Naive thymus-derived CD4-positive, alpha-beta T cell (primary cell): ENCODE results near the gene CCDC149. TPM values are rescaled to one million over a fixed set of nuclear protein-coding genes. Genes with fewer than 3 reads are reported as not detected.

Source experiments
- ATAC-seq: fragments of 150-1000 bp; cut with Tn5 transposase; 2 replicates; pipeline ENCODE4 v1.10.0; 2021; ENCODE audit warnings: mild to moderate bottlenecking, moderate library complexity
- CTCF ChIA-PET: fragments of 350-600 bp; sonication (Branson Sonifier 250); formaldehyde crosslinking; loops from one replicate; lab custom pipeline; 2021; ENCODE audit warnings: antibody characterized with exemption; lab: Charles Lee
- POLR2A ChIA-PET: fragments of 350-600 bp; sonication (Branson Sonifier 250); formaldehyde crosslinking; loops from one replicate; lab custom pipeline; 2021; ENCODE audit warnings: antibody characterized with exemption, inconsistent platforms; lab: Charles Lee
- DNase-seq, 9 donors: peaks; one replicate each; pipeline versions ENCODE4 v3.0.0 to v3.0.0-alpha.2; 2020 to 2022; ENCODE audit warnings: mixed read lengths in 1 of 9
- H3K27ac ChIP-seq: one replicate; pipeline ENCODE4 v1.7.0; 2013; ENCODE audit warnings: mild to moderate bottlenecking, low read depth, low read length, moderate library complexity
- H3K27me3 ChIP-seq, 2 donors: one replicate each; pipeline ENCODE4 v1.7.0; 2013; ENCODE audit warnings: low read length in 2 of 2, mild to moderate bottlenecking in 2 of 2, moderate library complexity in 2 of 2; ENCODE audit not compliant: control insufficient read depth in 2 of 2, insufficient read depth in 2 of 2
- H3K36me3 ChIP-seq, 3 experiments: 1 replicate in 2 of 3; 2 replicates in 1 of 3; pipeline ENCODE4 v1.7.0; 2013; ENCODE audit warnings: low read length in 3 of 3, mild to moderate bottlenecking in 3 of 3, moderate library complexity in 1 of 3; ENCODE audit not compliant: insufficient read depth in 3 of 3, control insufficient read depth in 2 of 3
- H3K4me1 ChIP-seq, 2 donors: one replicate each; pipeline ENCODE4 v1.7.0; 2013; ENCODE audit warnings: low read length in 2 of 2, mild to moderate bottlenecking in 2 of 2, moderate library complexity in 1 of 2; ENCODE audit not compliant: control insufficient read depth in 2 of 2, insufficient read depth in 2 of 2
- H3K4me3 ChIP-seq: 2 replicates; pipeline ENCODE4 v1.7.0; 2013; ENCODE audit warnings: mild to moderate bottlenecking, low read length
- H3K9me3 ChIP-seq, 3 experiments: 1 replicate in 2 of 3; 2 replicates in 1 of 3; pipeline ENCODE4 v1.7.0; 2013; ENCODE audit warnings: low read length in 3 of 3; ENCODE audit not compliant: control insufficient read depth in 2 of 3
- H3K27ac Mint-ChIP-seq, 9 donors: one replicate each; pipeline ENCODE4 v1.8.0; 2020 to 2022; ENCODE audit warnings: mixed read lengths in 9 of 9, mild to moderate bottlenecking in 8 of 9, moderate library complexity in 5 of 9, inconsistent platforms in 2 of 9
- H3K27me3 Mint-ChIP-seq, 5 donors: one replicate each; pipeline ENCODE4 v1.8.0; 2021 to 2022; ENCODE audit warnings: mixed read lengths in 5 of 5, mild to moderate bottlenecking in 1 of 5
- H3K36me3 Mint-ChIP-seq, 5 donors: one replicate each; pipeline ENCODE4 v1.8.0; 2020 to 2022; ENCODE audit warnings: mixed read lengths in 5 of 5, mild to moderate bottlenecking in 3 of 5, inconsistent platforms in 1 of 5
- H3K4me1 Mint-ChIP-seq, 7 donors: one replicate each; pipeline ENCODE4 v1.8.0; 2020 to 2022; ENCODE audit warnings: mixed read lengths in 7 of 7, mild to moderate bottlenecking in 3 of 7, inconsistent platforms in 1 of 7
- H3K4me3 Mint-ChIP-seq, 10 donors: one replicate each; pipeline ENCODE4 v1.8.0; 2020 to 2022; ENCODE audit warnings: mild to moderate bottlenecking in 10 of 10, mixed read lengths in 10 of 10, moderate library complexity in 6 of 10, inconsistent platforms in 2 of 10
- H3K9me3 Mint-ChIP-seq, 11 donors: one replicate each; pipeline ENCODE4 v1.8.0; 2020 to 2022; ENCODE audit warnings: mixed read lengths in 11 of 11, mild to moderate bottlenecking in 4 of 11, inconsistent platforms in 1 of 11, moderate library complexity in 1 of 11
- intact Hi-C, 2 donors: fragments of 100-400 bp; cut with micrococcal nuclease; formaldehyde crosslinking; loops; one replicate each; pipeline ENCODE4 v1.15.1; 2023
- polyA plus RNA-seq, 2 donors: library from polyadenylated mRNA; unstranded; fragments of 300-500 nt; fragmentation: Illumina TruSeq; gene quantifications; one replicate each; pipeline ENCODE4 v1.2.3, GENCODE V29; 2021
- total RNA-seq, 6 experiments: library from RNA in 5 of 6; stranded (reverse) in 5 of 6; gene quantifications; 1 replicate in 5 of 6; 2 replicates in 1 of 6; pipeline ENCODE4 v1.2.3 and lab custom pipeline; 2021 to 2026

Gene CCDC149
- total and polyA plus RNA-seq, 7 experiments from 2014 or later, result 0.19 to 6.7 (median 0.36) TPM; not detected in 3

- intact Hi-C loops, result no loop called here
- Histone ChIP-seq H3K4me1 (no peaks in the 10 kb centered on the region), H3K27ac (no peak overlapping the region), H3K4me3 (no peak overlapping the region), H3K27me3 (no peaks in the 10 kb centered on the region), H3K36me3 (no peaks in the 10 kb centered on the region), H3K9me3 (peaks cover 0 to 4% (median 0%) of the 10 kb centered on the region in 3 experiments)
- H3K27ac Mint-ChIP-seq, result no peak overlapping the region
- H3K27me3 Mint-ChIP-seq, result peaks cover 0 to 35% (median 16%) of the 10 kb centered on the region in 5 donors
- no peaks in the 10 kb centered on the region for H3K4me1 Mint-ChIP-seq
- POLR2A ChIA-PET, result no interaction called here
- H3K9me3 Mint-ChIP-seq, result peaks cover 0 to 36% (median 6%) of the 10 kb centered on the region in 11 donors
- CTCF ChIA-PET, result no interaction called here
- no peak overlapping the region for H3K4me3 Mint-ChIP-seq
- ATAC-seq, result no peak
- H3K36me3 Mint-ChIP-seq, result peaks cover 0 to 5% (median 0%) of the 10 kb centered on the region in 5 donors
- no peak for DNase-seq
These were observed 8.6 kb upstream of the CCDC149 start for GRCh38 chr4:24921491-24921890.

DNA sequence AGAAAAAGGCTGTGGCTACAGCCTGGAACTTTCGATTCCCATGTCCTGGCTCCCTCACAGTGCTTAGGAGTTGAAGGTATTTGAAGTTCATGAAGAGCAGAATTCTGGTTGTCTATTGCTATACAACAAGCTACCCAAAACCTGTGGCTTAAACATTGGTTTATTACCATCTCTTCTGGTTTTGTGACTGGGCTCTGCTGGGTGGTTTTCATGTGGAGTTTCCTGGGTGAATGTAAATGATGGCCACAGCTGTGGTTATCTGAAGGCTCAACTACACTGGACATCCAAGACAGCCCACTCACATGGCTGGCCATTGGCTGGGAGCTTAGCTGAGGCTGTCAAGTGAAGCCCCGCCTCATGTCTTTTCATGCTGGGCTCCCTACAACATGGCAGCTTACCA is 7.2 kb upstream of the CCDC149 start:
- Histone ChIP-seq H3K9me3 (peaks cover 0 to 4% (median 0%) of the 10 kb centered on the region in 3 experiments), H3K27me3 (no peaks in the 10 kb centered on the region), H3K4me1 (no peaks in the 10 kb centered on the region), H3K27ac (no peak overlapping the region), H3K4me3 (no peak overlapping the region), H3K36me3 (no peaks in the 10 kb centered on the region)
- H3K27me3 Mint-ChIP-seq, result peaks cover 0 to 42% (median 24%) of the 10 kb centered on the region in 5 donors
- no peak overlapping the region for H3K27ac Mint-ChIP-seq
- no peak overlapping the region for H3K4me3 Mint-ChIP-seq
- peaks cover 0 to 33% (median 6%) of the 10 kb centered on the region in 11 donors for H3K9me3 Mint-ChIP-seq
- DNase-seq (no peak), ATAC-seq (no peak)
- POLR2A ChIA-PET, result no interaction called here
- CTCF ChIA-PET, result no interaction called here
- no peaks in the 10 kb centered on the region for H3K4me1 Mint-ChIP-seq
- H3K36me3 Mint-ChIP-seq, result peaks cover 0 to 5% (median 0%) of the 10 kb centered on the region in 5 donors
- intact Hi-C loops, result no loop called here

DNA sequence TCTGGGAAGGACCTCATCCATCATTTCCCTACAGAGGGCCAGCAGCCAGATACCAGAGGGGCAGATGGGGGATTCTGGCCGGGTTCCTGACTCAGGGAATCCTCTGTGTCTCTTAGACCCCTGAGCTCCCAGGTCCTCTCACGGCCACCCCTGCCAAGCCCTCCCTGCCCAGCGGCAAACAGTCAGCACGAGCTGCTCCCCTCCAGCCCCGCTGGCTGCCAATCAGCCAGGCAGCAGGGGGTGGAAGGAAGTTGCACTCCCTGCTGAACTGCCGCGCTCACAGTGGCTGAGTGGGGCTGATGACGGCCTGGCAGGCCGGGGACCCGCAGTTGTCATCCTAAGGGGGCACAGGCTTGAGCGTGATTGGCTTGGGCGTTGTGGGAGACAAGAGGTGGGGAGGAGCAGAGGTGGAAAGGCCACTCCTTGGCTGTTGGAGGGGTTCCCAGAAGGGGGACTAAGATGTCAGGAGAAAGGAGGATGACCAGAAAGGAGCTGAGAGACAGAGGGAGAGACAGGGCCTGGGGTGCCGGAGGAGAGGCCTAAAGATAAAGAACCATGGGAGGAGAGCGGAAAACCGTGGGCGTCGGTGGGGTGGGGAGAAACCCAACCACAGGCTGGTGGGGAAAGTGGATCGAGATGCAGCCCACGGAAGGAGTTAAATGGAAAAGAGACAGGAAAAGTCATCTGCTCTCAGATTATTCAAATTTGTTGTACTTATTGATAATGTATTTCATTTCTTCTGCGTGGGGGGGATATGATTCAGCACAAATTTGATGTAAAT is 4.4 kb upstream of the CCDC149 start:
- Histone ChIP-seq H3K4me3 (no peak overlapping the region), H3K36me3 (no peaks in the 10 kb centered on the region), H3K27ac (no peak overlapping the region), H3K9me3 (peaks cover 0 to 4% (median 0%) of the 10 kb centered on the region in 3 experiments), H3K4me1 (no peaks in the 10 kb centered on the region), H3K27me3 (no peaks in the 10 kb centered on the region)
- POLR2A ChIA-PET, result no interaction called here
- CTCF ChIA-PET, result no interaction called here
- peaks cover 0 to 5% (median 4%) of the 10 kb centered on the region in 7 donors for H3K4me1 Mint-ChIP-seq
- peak in 1 of 9 donors; percentile 0 for DNase-seq
- peaks cover 14 to 43% (median 38%) of the 10 kb centered on the region in 5 donors for H3K27me3 Mint-ChIP-seq
- H3K4me3 Mint-ChIP-seq, result no peak overlapping the region
- peaks cover 0 to 4% (median 0%) of the 10 kb centered on the region in 5 donors for H3K36me3 Mint-ChIP-seq
- ATAC-seq, result no peak
- intact Hi-C loops, result no loop called here
- peaks cover 0 to 26% (median 7%) of the 10 kb centered on the region in 11 donors for H3K9me3 Mint-ChIP-seq
- no peak overlapping the region for H3K27ac Mint-ChIP-seq

DNA sequence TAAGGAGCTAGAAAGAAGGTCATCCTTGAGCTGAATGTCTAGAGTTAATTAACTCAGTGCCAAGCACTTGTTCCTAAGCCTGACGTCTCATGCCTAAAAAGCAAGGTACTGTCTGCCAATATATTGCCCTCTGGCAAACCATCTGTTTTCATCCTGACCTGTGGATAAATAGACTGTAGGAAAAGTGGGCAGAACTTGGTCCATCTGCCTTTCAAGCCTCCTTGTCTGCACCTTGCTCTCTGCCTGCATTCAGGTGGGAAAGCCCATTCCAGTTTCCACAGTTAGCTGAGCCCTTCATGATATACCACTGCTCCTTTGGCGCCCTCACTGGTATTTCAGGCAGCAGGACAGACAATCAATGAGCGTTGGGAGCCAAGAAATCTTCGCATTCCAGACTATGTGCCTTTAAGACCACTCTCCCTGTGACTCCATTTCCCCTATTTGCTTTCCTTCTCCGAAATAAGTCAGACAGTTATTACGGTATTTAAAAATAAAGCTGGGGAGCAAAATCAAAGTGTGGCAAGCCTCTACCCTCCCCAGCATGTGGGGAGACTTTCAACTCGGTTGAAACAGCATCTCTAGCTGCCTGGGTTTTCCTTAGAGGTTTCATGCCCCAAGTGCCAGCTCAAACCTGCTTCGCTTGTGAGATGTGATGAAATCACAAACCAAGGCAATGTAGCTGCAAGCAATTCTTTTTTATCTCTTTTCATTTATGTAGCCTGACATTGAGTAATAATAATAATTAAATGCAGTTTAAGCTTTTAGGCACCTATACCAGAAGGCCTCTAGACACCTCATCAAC is 2.5 kb upstream of the CCDC149 start:
- Histone ChIP-seq H3K9me3 (peaks cover 0 to 7% (median 0%) of the 10 kb centered on the region in 3 experiments), H3K4me1 (no peaks in the 10 kb centered on the region), H3K36me3 (no peaks in the 10 kb centered on the region), H3K4me3 (no peak overlapping the region), H3K27me3 (no peaks in the 10 kb centered on the region), H3K27ac (no peak overlapping the region)
- ChIA-PET CTCF (no interaction called here), POLR2A (no interaction called here)
- Mint-ChIP-seq H3K4me3 (no peak overlapping the region), H3K27me3 (peaks cover 26 to 59% (median 51%) of the 10 kb centered on the region in 5 donors), H3K36me3 (peaks cover 0 to 7% (median 3%) of the 10 kb centered on the region in 5 donors), H3K9me3 (peaks cover under 1 to 31% (median 8%) of the 10 kb centered on the region in 11 donors), H3K27ac (no peak overlapping the region), H3K4me1 (peaks cover 0 to 11% (median 4%) of the 10 kb centered on the region in 7 donors)
- DNase-seq (no peak), ATAC-seq (no peak)
- intact Hi-C loops, result no loop called here

- H3K27me3 Mint-ChIP-seq, result peaks cover 26 to 65% (median 55%) of the 10 kb centered on the region in 5 donors
- peaks cover 8 to 31% (median 13%) of the 10 kb centered on the region in 11 donors for H3K9me3 Mint-ChIP-seq
- Histone ChIP-seq H3K27ac (no peak overlapping the region), H3K36me3 (no peaks in the 10 kb centered on the region), H3K4me3 (no peak overlapping the region), H3K9me3 (peaks cover 0 to 4% (median 0%) of the 10 kb centered on the region in 3 experiments), H3K27me3 (no peaks in the 10 kb centered on the region), H3K4me1 (no peaks in the 10 kb centered on the region)
- H3K27ac Mint-ChIP-seq, result no peak overlapping the region
- peaks cover 0 to 11% (median 4%) of the 10 kb centered on the region in 7 donors for H3K4me1 Mint-ChIP-seq
- DNase-seq, result no peak
- peaks cover 0 to 14% (median 4%) of the 10 kb centered on the region in 5 donors for H3K36me3 Mint-ChIP-seq
- POLR2A ChIA-PET, result no interaction called here
- CTCF ChIA-PET, result no interaction called here
- intact Hi-C loops, result no loop called here
- H3K4me3 Mint-ChIP-seq, result no peak overlapping the region
- ATAC-seq, result no peak
These were observed 1.6 kb upstream of the CCDC149 start for GRCh38 chr4:24914460-24914859.

- Mint-ChIP-seq H3K4me3 (peak overlapping the region in 9 of 10 donors; percentile 50 to 83 (median 74)), H3K36me3 (peaks cover 0 to 14% (median 4%) of the 10 kb centered on the region in 5 donors), H3K27ac (no peak overlapping the region), H3K27me3 (peaks cover 26 to 65% (median 55%) of the 10 kb centered on the region in 5 donors), H3K4me1 (peaks cover 0 to 11% (median 4%) of the 10 kb centered on the region in 7 donors), H3K9me3 (peaks cover 6 to 28% (median 14%) of the 10 kb centered on the region in 11 donors)
- POLR2A ChIA-PET, result no interaction called here
- ATAC-seq (no peak), DNase-seq (no peak)
- no peak overlapping the region for H3K4me3 ChIP-seq
- no peaks in the 10 kb centered on the region for H3K4me1 ChIP-seq
- no peak overlapping the region for H3K27ac ChIP-seq
- intact Hi-C loops, result no loop called here
- H3K36me3 ChIP-seq, result no peaks in the 10 kb centered on the region
- H3K27me3 ChIP-seq, result no peaks in the 10 kb centered on the region
- H3K9me3 ChIP-seq, result peaks cover 0 to 4% (median 0%) of the 10 kb centered on the region in 3 experiments
- CTCF ChIA-PET, result no interaction called here
These were observed 260 bp upstream of the CCDC149 start for GRCh38 chr4:24913119-24913485.
